ENCODE data around the gene CASP3.

The CASP3 gene

DNA sequence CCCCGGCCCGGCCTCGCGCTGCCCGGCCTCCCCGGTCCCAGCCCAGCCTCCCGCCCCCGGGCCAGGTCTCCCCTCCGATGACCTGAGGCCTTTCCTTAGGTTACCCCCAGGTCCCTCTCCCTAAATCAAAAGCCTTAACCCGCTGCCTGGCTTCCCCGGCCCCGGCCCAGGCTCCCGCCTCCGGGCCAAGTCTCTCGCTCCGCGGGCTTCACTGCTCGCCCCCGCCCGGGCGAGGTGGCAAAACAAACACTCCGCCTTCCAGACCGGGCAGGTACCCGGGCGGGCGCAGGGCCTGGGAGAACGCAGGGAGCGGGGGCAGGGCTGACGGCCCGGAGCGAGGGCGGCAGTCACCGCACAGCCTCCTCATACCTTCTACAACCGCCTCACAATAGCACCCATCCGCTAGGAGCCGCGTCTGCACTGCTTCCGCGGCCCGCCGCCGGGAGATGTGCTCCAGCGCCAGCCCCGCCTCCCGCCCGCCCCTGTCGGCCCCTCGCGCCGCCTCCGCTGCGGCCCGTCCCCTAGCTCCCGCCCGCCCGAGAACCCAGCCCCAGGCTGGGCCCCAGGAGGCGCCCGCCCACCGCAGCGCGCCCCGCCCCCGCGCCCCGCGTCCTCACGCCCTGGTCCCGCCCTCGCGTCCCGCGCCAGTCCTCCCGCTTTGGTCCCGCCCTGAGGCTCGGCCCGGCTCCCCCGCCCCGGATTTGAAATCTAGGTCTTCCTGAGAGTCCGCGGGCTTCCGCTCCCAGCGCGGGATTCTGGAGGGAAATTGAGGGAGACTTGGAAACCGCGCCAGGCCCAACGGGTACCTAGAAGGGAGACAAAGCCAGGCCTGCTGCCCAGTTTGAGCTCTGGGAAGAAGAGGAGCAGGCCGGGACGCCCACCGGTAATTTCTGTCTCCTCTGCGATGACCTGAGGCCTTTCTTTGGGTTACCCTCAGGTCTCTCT, at the start of gene CASP3, which contains the start of gene PRIMPOL:
Gene CASP3 (minus strand): TSS at position 422 of the 945 bp plus-strand sequence. CDS start 10,994 bp downstream, outside the sequence.
Gene PRIMPOL (plus strand): TSS at position 713 of the 945 bp plus-strand sequence. CDS start 7,403 bp downstream, outside the sequence.
- DNase-seq = peak; percentile 90

DNA sequence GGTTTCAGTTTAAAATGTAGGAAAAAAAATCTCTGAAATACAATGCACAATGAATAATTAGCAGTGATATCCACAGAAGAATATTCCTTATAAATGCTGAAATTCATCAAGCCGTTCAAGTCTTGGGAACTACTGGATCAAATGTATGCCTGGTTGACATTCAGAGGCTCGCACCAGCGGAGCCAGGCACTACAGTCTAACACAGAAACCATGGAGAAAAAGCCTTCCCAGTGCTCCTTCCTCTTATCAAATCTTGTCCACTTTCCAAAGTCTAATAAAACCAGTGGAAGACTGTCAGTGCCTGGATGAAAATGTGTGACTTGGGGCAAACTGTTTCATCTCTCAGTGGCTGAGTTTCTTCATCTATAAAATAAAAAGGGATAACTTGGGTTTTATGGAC, 48.7 kb upstream of the CASP3 start:
- no peak for DNase-seq

- DNase-seq = no peak
These were observed 46.1 kb upstream of the CASP3 start for GRCh38 chr4:184695178-184695896.

DNA sequence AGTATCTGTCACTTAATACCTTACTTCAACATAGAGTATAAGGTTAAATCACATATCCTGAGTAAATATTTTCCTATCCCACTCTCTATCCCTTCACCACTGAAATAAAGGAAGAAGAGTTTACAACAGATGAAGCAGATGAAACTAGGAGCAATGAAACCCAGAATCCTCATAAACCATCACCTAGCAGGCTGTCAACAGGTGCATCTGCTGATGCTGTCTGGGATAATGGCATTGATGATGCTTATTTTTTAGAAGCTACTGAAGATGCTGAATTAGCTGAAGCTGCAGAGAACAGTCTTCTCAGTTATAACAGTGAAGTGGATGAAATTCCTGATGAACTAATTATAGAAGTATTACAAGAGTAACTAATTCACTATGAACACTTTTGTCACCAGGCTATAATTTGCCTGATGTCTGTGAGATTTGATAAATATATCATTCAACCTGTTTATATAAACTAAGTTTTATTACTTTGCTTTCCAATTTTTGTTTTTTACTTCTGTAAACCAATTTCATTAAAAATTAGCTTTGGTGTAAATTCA, 45.2 kb upstream of the CASP3 start:
- no peak for DNase-seq

DNA sequence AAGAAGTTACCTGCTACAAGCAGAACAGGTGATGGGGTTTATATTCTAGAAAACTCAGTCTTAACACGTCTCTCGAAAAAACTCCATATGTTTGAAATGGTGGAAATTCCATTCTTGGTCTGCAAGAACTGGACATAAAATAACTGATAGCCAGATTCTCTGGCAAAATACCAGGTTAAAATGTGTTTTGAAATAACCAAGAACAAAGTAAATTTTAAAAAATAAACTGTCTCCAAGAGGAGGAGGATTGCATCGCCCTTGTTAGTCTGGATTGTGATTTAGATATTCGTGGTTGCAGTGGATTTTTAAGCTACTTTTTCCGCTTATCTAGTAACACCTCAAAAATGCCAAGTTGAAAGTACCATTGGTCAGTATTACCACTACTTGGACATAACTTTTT, 43.8 kb upstream of the CASP3 start:
- no peak for DNase-seq

GRCh38 chr4:184689681-184690080, 40.4 kb upstream of the CASP3 start:
- no peak for DNase-seq

DNA sequence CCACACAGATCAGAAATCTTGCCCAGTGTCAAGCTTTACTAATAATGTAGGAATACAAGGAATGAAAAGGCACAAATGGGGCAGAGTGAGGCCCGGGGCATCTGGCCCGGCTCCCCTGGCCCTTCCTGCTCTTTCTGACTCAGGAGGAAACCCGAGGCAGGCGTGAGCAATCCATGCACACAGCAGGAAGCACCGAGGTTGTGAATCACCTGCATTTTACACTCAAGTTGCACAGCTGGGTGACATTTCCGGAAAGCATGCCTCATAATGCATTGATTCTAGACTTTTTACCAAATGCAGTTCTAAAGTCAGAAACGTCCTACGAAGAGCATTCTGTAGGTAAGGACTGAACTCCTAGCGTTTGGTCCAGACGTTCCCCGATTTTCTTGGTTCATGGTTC, 39.2 kb upstream of the CASP3 start:
- DNase-seq = no peak

GRCh38 chr4:184688005-184688404, 38.8 kb upstream of the CASP3 start:
- DNase-seq = no peak

GRCh38 chr4:184684491-184685189, 35.4 kb upstream of the CASP3 start:
- no peak for DNase-seq

DNA sequence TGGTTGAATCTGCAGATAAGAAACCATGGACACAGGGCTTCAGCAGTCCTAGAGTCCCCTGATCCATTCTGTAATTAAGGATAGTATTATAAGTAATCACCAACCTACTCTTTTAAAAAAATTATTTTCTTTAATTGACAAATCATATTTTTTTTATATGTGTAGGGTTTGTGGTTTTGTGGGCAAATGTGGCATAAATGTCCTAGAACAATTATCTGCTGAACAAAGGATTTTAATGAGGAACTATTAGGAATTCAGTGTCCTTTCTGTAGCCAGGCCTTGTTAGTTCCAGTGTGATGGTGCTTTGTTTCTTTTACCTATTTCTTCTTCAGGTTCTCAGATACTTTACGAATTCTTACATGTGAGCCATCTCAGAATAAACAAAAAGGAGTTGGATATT, 32.7 kb upstream of the CASP3 start:
- DNase-seq = no peak

DNA sequence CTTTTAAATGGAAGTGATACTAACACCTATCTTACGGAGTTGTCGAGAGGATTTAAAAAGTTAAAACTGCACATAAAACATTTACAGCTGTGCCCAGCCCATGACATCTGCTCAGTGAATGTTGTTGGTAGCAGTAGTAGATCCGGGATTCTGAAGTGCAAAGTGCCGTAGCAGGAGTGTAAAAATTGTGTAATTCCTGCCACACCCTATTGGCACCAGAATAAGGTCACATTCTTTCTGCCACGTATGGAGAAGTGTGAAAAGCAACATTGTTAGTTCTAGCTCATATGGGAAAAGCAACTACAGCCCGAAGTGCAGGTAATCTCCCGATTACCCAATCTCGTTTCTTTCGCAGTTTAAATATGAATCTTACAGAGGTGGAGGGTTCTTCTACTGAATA, 31.5 kb upstream of the CASP3 start:
- DNase-seq = no peak

DNA sequence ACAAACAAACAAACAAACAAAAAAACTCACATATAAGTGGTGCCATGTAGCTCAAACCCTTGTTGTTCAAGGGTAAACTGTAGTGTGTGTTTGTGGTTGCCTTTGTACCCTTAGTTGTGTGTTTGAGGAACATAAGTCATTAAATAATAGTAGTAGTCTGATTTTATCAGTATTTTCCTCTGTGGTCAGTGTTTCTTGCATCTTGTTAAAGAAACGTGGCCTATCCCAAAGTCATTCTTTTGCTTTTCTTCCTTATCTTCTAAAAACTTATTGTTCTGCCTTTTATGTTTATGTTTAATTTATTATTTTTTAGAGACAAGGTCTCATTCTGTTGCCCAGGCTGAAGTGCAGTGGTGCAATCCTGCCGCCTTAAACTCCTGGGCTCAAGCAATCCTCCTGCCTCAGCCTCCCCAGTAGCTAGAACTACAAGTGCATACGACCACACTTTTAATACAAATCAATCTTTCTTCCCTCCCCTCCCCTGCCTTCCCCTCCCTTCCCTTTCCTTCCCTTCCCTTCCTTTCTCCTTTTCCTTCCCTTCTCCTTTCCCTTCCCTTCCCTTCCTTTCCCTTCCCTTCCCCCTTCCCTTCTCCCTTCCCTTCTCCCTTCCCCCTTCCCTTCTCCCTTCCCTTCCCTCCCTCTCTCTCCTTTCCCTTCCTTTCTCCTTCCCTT, 26.7 kb upstream of the CASP3 start:
- no peak for DNase-seq

DNA sequence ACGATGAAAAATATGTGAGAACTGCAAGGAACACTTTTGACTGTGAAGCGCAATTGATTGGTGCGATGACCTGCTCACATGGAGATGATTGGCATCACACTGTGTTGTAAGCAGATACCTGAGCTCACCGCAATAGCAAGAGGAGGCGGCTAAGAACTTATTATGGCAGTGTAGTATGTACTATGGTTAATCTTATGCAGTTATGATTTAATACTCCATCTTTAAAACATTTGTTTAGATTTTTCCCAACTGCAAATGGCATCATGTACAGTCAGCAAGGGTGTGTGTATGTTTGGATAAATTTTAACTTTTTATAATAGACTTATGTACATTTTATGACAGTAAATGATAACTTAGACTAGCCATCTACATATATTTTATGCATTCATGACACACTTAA, 25.8 kb upstream of the CASP3 start:
- DNase-seq = no peak

- DNase-seq = no peak
These were observed 24.8 kb upstream of the CASP3 start for GRCh38 chr4:184674011-184674410.

DNA sequence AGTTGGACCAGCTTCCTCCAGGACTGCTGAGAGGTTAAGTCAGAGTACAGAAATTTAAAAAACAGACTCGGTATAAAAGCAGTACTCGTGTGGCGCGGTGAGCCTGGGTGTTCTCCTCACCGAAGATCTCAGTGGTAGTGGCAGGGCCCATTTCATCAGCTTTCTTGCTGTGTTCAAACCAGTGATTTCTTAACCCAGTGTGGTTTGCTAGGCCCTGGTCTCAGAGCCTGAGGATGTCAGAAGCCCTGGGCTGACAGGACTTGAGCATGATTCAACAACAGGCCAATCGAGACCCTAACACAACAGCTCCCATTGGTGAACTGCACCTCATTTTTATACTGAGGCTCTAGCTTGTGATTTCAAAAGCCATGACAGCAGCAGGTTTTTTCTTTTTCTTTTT, 23.5 kb upstream of the CASP3 start:
- no peak for DNase-seq

- DNase-seq = no peak
These were observed 21.9 kb upstream of the CASP3 start for GRCh38 chr4:184671101-184671500.

GRCh38 chr4:184669251-184669650, 20.0 kb upstream of the CASP3 start:
- DNase-seq = no peak

DNA sequence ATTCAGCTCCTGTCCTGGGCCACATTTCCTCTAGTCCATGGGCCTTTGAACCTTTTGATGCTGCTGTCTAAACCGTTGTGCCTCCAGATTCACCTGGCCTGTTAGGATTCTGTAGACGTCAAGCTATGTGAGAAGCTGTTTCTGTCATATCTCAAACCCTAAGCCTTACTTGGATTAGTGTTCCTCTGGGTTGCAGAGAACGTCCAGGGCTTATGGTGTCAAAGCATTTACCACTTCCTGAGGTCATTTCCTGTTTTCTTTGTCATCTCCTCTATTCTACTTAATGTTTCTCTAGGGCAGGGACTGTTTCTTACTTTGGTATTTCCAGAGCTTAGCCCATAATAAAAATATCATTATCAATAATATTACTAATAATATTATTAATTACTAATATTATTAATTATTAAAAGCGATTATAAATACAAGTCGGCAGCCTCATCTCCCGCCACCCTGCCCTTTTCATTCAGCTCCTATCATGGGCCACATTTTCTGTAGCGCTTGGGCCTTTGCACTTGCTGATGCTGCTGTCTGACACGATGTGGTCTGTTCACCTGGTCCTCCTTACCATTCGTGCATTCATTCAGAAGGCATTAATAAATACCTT, 19.4 kb upstream of the CASP3 start:
- DNase-seq = no peak

- DNase-seq = no peak
These were observed 18.8 kb upstream of the CASP3 start for GRCh38 chr4:184668096-184668495.

- DNase-seq = no peak
These were observed 17.4 kb upstream of the CASP3 start for GRCh38 chr4:184666670-184667069.

DNA sequence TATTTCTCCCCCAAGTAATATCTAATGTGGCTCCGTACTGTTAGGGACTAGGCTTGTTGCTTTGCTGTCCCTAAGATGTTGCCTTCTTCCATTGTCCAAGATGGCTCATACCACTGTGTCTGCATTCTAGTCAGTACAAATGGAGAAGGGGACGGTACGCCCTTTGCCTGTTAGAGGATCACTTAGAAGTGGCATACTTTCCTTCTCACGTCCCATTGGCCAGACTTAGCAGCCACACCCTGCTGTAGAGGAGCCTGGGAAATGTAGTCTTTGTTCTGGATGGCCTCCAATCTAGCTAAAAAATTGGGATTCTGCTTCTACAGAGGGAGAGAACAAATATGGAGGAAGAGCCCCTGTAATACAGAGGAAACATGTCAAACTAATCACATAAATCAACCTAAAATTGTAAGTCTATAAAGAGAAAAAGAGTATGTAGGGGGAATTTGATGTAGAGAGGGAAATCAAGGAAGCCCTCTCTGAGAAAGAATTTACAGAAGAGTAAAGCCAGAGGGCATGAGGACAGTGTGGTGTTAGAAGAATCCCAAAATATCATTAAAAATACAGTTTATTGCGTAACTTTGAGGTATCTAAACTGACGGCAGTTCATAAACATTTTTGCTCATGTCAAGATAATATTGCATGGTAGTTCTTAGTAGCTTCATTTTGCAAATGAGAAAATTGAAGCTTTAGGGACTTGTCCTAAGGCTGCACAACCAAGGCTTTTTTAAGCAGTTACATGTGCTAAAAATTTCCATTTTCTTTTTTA, 15.4 kb upstream of the CASP3 start:
- no peak for DNase-seq
